Type B pancreatic cell (in vitro differentiated cells): ENCODE results near the gene APOC4. TPM values are rescaled to one million over a fixed set of nuclear protein-coding genes. Genes with fewer than 3 reads are reported as not detected.
A peak's percentile ranks its signal among the peaks of the same experiment; 100 is the strongest.

Experiments used
- DNase-seq: peaks from one replicate; pipeline ENCODE4 v3.0.0; 2021; ENCODE audit warnings: mixed read lengths; ENCODE audit not compliant: unreplicated experiment; ENCODE audit errors: extremely low spot score
- H3K27ac Mint-ChIP-seq: 2 replicates; pipeline ENCODE4 v1.8.0; 2021; ENCODE audit warnings: mild to moderate bottlenecking, mixed read lengths
- H3K27me3 Mint-ChIP-seq: 2 replicates; pipeline ENCODE4 v1.8.0; 2021; ENCODE audit warnings: mixed read lengths
- H3K36me3 Mint-ChIP-seq: 2 replicates; pipeline ENCODE4 v1.8.0; 2021; ENCODE audit warnings: mixed read lengths
- H3K4me1 Mint-ChIP-seq: one replicate; pipeline ENCODE4 v1.8.0; 2021; ENCODE audit warnings: mixed read lengths; ENCODE audit not compliant: unreplicated experiment
- H3K4me3 Mint-ChIP-seq: 2 replicates; pipeline ENCODE4 v1.8.0; 2021; ENCODE audit warnings: mild to moderate bottlenecking, mixed read lengths
- H3K9me3 Mint-ChIP-seq: 2 replicates; pipeline ENCODE4 v1.8.0; 2021; ENCODE audit warnings: mixed read lengths
- CTCF ChIP-seq: fragments of 200-600 bp; sonication (generic); conservative IDR thresholded peaks from 2 replicates; pipeline ENCODE4 v1.5.0; 2021; ENCODE audit warnings: antibody characterized with exemption, mild to moderate bottlenecking
- total RNA-seq: library from RNA; stranded (reverse); gene quantifications from 2 replicates; pipeline ENCODE4 v1.2.1, GENCODE V29; 2021; ENCODE audit warnings: low replicate concordance

Gene APOC4
- total RNA-seq, 1 donor from 2014 or later: not detected

GRCh38 chr19:44948237-44948636 is 6.2 kb downstream of the APOC4 start:
- H3K4me1 Mint-ChIP-seq: peaks cover 4% of the 10 kb centered on the region
- H3K9me3 Mint-ChIP-seq: no peaks in the 10 kb centered on the region
- H3K36me3 Mint-ChIP-seq: no peaks in the 10 kb centered on the region
- H3K27ac Mint-ChIP-seq: no peak overlapping the region
- no peak for TF ChIP-seq CTCF
- H3K4me3 Mint-ChIP-seq: no peak overlapping the region
- DNase-seq: no peak
- no peaks in the 10 kb centered on the region for H3K27me3 Mint-ChIP-seq

- Mint-ChIP-seq H3K36me3 (no peaks in the 10 kb centered on the region), H3K27me3 (no peaks in the 10 kb centered on the region), H3K4me3 (no peak overlapping the region), H3K4me1 (peaks cover 4% of the 10 kb centered on the region), H3K27ac (no peak overlapping the region), H3K9me3 (no peaks in the 10 kb centered on the region)
- TF ChIP-seq CTCF: no peak
- DNase-seq: no peak
Observed at GRCh38 chr19:44948763-44949374, 6.8 kb downstream of the APOC4 start.

GRCh38 chr19:44949550-44949949 is 7.5 kb downstream of the APOC4 start:
- Mint-ChIP-seq H3K27me3 (no peaks in the 10 kb centered on the region), H3K36me3 (no peaks in the 10 kb centered on the region), H3K27ac (no peak overlapping the region), H3K4me1 (peaks cover 4% of the 10 kb centered on the region), H3K9me3 (no peaks in the 10 kb centered on the region), H3K4me3 (no peak overlapping the region)
- no peak for DNase-seq
- TF ChIP-seq CTCF: no peak

GRCh38 chr19:44951179-44952159 is 9.4 kb downstream of the APOC4 start:
- Mint-ChIP-seq H3K27me3 (no peaks in the 10 kb centered on the region), H3K36me3 (no peaks in the 10 kb centered on the region), H3K4me3 (peak overlapping the region; percentile 16), H3K4me1 (peaks cover 13% of the 10 kb centered on the region), H3K27ac (peak overlapping the region; percentile 68), H3K9me3 (no peaks in the 10 kb centered on the region)
- DNase-seq: no peak
- TF ChIP-seq CTCF: peak; percentile 94

- Mint-ChIP-seq H3K27me3 (no peaks in the 10 kb centered on the region), H3K27ac (peak overlapping the region; percentile 97), H3K4me1 (peaks cover 26% of the 10 kb centered on the region), H3K4me3 (peak overlapping the region; percentile 96), H3K9me3 (no peaks in the 10 kb centered on the region), H3K36me3 (no peaks in the 10 kb centered on the region)
- TF ChIP-seq CTCF: no peak
- DNase-seq: no peak
Observed at GRCh38 chr19:44954278-44954648, 12.2 kb downstream of the APOC4 start.
